Subcutaneous adipose tissue (tissue), 4 donors: Measurements from ENCODE around the gene CHURC1. TPM values are rescaled to one million over a fixed set of nuclear protein-coding genes. Genes with fewer than 3 reads are reported as not detected.

Experiments used
- total RNA-seq, 4 donors: library from RNA; depleted of rRNA; stranded (reverse); fragments of >200 nt; gene quantifications; one replicate each; pipeline ENCODE4 v1.1.0, GENCODE V29; 2016
- TF ChIP-seq, protein P1 (sequence below): fragments of 450-650 bp; IDR thresholded peaks from one replicate; pipeline ENCODE4 v1.5.1; 2016; ENCODE audit warnings: low read depth, mild to moderate bottlenecking, control low read depth, antibody characterized with exemption, moderate library complexity

Gene CHURC1
- total RNA-seq, 4 donors from 2014 or later: 75.7 to 120 (median 97.1) TPM

GRCh38 chr14:64910847-64911495 is 3.3 kb upstream of the CHURC1 start:
- TF ChIP-seq, protein P1, sequence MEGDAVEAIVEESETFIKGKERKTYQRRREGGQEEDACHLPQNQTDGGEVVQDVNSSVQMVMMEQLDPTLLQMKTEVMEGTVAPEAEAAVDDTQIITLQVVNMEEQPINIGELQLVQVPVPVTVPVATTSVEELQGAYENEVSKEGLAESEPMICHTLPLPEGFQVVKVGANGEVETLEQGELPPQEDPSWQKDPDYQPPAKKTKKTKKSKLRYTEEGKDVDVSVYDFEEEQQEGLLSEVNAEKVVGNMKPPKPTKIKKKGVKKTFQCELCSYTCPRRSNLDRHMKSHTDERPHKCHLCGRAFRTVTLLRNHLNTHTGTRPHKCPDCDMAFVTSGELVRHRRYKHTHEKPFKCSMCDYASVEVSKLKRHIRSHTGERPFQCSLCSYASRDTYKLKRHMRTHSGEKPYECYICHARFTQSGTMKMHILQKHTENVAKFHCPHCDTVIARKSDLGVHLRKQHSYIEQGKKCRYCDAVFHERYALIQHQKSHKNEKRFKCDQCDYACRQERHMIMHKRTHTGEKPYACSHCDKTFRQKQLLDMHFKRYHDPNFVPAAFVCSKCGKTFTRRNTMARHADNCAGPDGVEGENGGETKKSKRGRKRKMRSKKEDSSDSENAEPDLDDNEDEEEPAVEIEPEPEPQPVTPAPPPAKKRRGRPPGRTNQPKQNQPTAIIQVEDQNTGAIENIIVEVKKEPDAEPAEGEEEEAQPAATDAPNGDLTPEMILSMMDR: no peak

DNA sequence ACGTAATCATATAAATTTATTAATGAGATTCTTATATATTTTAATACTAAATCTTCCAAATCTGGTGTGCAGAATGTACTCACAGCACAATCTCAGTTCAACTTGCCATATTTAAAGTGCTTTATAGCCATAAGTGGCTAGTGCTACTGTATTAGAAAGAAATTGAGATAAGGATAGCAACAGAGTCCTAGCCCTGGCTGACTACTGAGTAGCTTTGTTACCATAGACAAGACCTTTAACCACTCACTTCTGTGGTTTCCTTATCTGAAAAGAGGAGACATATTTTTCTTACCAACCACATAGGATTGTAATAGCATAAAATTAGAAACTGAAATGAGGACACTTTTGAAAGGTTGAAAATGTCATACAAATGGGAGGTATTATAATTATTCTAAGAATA is 2.0 kb upstream of the CHURC1 start:
- TF ChIP-seq, protein P1: no peak

DNA sequence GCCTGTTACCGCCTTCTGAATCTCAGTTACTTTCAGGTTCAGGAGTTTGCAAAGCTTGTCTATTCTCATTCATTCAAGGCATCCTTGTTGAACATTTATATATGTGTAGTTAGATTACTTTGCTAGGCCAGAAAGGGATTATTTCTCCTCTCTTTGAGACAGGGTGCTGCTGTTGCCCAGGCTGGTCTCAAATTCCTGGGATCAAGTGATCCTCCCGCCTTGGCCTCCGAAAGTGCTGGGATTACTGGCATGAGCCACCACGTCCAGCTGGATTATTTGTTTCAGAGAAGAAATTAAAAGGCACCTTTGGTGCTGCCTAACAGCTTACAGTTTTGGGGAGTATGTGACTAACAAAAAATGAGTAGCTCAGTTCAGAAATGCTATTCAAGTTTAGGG is 772 bp downstream of the CHURC1 start:
- TF ChIP-seq, protein P1: no peak

DNA sequence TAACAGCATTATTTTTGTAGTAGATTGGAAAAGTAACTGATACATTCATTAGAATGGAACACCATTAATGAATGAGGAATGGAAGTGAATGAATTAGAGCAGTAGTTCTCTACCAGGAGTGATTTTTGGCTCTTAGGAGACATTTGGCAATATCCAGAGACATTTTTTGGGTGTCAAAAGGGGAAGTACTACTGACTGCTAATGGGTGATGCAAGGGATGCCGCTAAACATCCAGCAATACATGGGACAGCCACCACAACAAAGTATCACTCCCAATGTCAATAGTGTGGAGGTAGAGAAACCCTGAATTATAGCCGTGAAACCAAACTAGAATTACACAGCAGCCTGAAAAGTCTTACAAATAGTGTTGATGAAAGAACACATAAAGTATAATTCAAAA is 1.5 kb downstream of the CHURC1 start:
- TF ChIP-seq, protein P1: no peak

DNA sequence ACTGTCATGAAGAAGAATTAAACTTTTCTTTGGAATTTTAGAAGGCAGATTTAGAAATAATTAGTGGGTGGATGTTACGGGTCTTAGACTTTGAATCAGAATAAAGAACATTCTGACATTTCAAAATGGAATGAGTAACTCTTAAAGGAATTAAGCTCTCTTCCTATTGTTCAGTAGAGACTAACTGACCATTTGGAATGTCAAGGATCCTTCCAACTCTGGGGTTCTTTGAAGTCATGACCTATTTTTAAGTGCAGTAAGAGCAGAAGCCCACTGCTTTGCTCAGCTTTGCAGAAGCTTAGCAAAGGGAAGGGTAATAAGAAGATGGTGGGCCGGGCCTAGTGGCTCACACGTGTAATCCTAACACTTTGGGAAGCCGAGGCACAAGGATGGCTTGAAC is 4.0 kb downstream of the CHURC1 start:
- TF ChIP-seq, protein P1: no peak

- TF ChIP-seq, protein P1: no peak
These were observed 5.0 kb downstream of the CHURC1 start for GRCh38 chr14:64919215-64919614.

DNA sequence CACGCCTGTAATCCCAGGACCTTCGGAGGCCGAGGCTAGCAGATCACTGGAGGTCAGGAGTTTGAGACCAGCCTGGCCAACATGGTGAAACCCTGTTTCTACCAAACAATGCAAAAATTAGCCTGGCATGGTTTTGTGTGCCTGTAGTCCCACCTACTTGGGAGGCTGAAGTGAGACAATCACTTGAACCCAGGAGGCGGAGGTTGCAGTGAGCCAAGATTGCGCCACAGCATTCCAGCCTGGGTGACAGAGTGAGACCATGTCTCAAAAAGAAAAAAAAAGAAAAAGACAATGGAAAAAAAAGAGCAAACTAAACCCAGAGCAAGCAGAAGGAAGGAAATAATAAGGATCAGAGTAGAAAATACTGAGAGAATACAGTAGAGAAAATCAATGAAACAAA is 5.4 kb downstream of the CHURC1 start:
- TF ChIP-seq, protein P1: no peak
